HepG2 (cell line): Measurements from ENCODE around the gene KTN1. TPM values are rescaled to one million over a fixed set of nuclear protein-coding genes. Genes with fewer than 3 reads are reported as not detected.

ENCODE experiments used
- ATAC-seq: fragments of 200-7000 bp; cut with Tn5 transposase; 3 replicates; pipeline ENCODE4 v1.9.1; 2020; ENCODE audit warnings: mild to moderate bottlenecking, moderate library complexity
- BruUV-seq: library from RNA; stranded (reverse); fragments of 400-500 nt; replicated peaks from 2 replicates; lab custom pipeline; 2021; lab: Mats Ljungman, UMichigan
- CTCF ChIA-PET: fragments of 300-600 bp; formaldehyde crosslinking; extraction: SDS; loops from one replicate; lab custom pipeline; 2021; ENCODE audit warnings: low total read pairs, inconsistent platforms, low intra/inter-chr PET ratio; lab: Yijun Ruan, JAX
- POLR2A ChIA-PET: fragments of 350-600 bp; sonication (Branson Sonifier 250); formaldehyde crosslinking; loops from one replicate; lab custom pipeline; 2020; ENCODE audit warnings: antibody characterized with exemption, inconsistent platforms; lab: Yijun Ruan, JAX
- DNase-seq: peaks from one replicate; pipeline ENCODE4 v3.0.0-alpha.2; 2015; ENCODE audit warnings: low spot score
- FAIRE-seq: peaks from 3 replicates; lab custom pipeline; 2011; peaks lifted over from hg19 to GRCh38; lab: Jason Lieb, UNC
- H2AFZ ChIP-seq: one replicate; pipeline ENCODE4 v1.6.1; 2011; ENCODE audit warnings: low read length, inconsistent platforms
- H3K27ac ChIP-seq: fragments of 300-600 bp; 3 replicates; pipeline ENCODE4 v1.8.0; 2011; ENCODE audit warnings: mixed run types, mild to moderate bottlenecking, mixed read lengths, low read length, inconsistent platforms; ENCODE audit not compliant: insufficient read depth; ENCODE audit errors: extremely low read length
- H3K27me3 ChIP-seq, 2 experiments: fragments of 200-600 bp in 1 of 2; 2 replicates in 1 of 2; 3 replicates in 1 of 2; pipeline versions ENCODE4 v1.6.0 to v1.8.0; 2011; ENCODE audit warnings: low read length in 2 of 2, mild to moderate bottlenecking in 2 of 2, moderate library complexity in 2 of 2, inconsistent platforms in 1 of 2; ENCODE audit not compliant: insufficient read depth in 2 of 2, control insufficient read depth in 1 of 2
- H3K36me3 ChIP-seq, 2 experiments: fragments of 200-600 bp in 1 of 2; replicated peaks in 1 of 2; 2 replicates in 1 of 2; 3 replicates in 1 of 2; pipeline versions ENCODE4 v1.5.1 to v1.8.0; 2011; ENCODE audit warnings: low read length in 2 of 2, inconsistent platforms in 1 of 2; ENCODE audit not compliant: insufficient read depth in 2 of 2, control insufficient read depth in 1 of 2
- H3K4me1 ChIP-seq: 2 replicates; pipeline ENCODE4 v1.5.1; 2012; ENCODE audit warnings: low read length, inconsistent platforms; ENCODE audit not compliant: insufficient read depth
- H3K4me2 ChIP-seq: 2 replicates; pipeline ENCODE4 v1.6.0; 2011; ENCODE audit warnings: low read depth, low read length, inconsistent platforms
- H3K4me3 ChIP-seq, 3 experiments: fragments of 200-600 bp in 1 of 3; sonication (generic), shearing (Covaris generic) in 1 of 3; replicated peaks in 1 of 3; 2 replicates each; pipeline ENCODE4 v1.5.1; 2011 to 2016; ENCODE audit warnings: low read length in 3 of 3, inconsistent platforms in 2 of 3, low read depth in 2 of 3, mild to moderate bottlenecking in 2 of 3, control low read depth in 1 of 3, mixed read lengths in 1 of 3; ENCODE audit not compliant: insufficient read depth in 1 of 3
- H3K79me2 ChIP-seq: one replicate; pipeline ENCODE4 v1.6.1; 2011; ENCODE audit warnings: low read length, inconsistent platforms; ENCODE audit not compliant: insufficient read depth
- H3K9ac ChIP-seq: 2 replicates; pipeline ENCODE4 v1.6.0; 2011; ENCODE audit warnings: mild to moderate bottlenecking, low read depth, low read length, inconsistent platforms; ENCODE audit not compliant: insufficient read depth
- H3K9me3 ChIP-seq: 2 replicates; pipeline ENCODE4 v1.5.1; 2012; ENCODE audit warnings: mild to moderate bottlenecking, low read length
- H4K20me1 ChIP-seq: 2 replicates; pipeline ENCODE4 v1.6.0; 2011; ENCODE audit warnings: inconsistent platforms, mild to moderate bottlenecking, low read length, moderate library complexity; ENCODE audit not compliant: insufficient read depth
- ATF3 ChIP-seq: sonication (generic); formaldehyde crosslinking; IDR thresholded peaks from 2 replicates; pipeline ENCODE4 v1.4.0; 2020; ENCODE audit warnings: missing genetic modification reagents
- CHD2 ChIP-seq: IDR thresholded peaks from 2 replicates; pipeline ENCODE4 v1.6.1; 2011; ENCODE audit warnings: low read depth, low read length, improper control_type of control experiment
- ETV5 ChIP-seq: IDR thresholded peaks from 2 replicates; pipeline ENCODE4 v1.6.1; 2018; ENCODE audit warnings: missing biosample characterization, missing genetic modification reagents, inconsistent platforms, borderline replicate concordance
- KMT2A ChIP-seq: sonication (generic); formaldehyde crosslinking; IDR thresholded peaks from 2 replicates; pipeline ENCODE4 v1.4.0; 2020; ENCODE audit warnings: missing genetic modification reagents
- SNAPC5 ChIP-seq: sonication (generic); formaldehyde crosslinking; IDR thresholded peaks from 2 replicates; pipeline ENCODE4 v1.8.1; 2023; ENCODE audit warnings: mild to moderate bottlenecking, missing genetic modification reagents, borderline replicate concordance
- TCF12 ChIP-seq, 2 experiments: fragments of 450-650 bp in 1 of 2; sonication (generic) in 1 of 2; formaldehyde crosslinking in 1 of 2; IDR thresholded peaks; 2 replicates each; pipeline versions ENCODE4 v1.6.1 to v1.8.0; 2017 to 2022; ENCODE audit warnings: antibody characterized with exemption in 1 of 2, mild to moderate bottlenecking in 1 of 2, missing genetic modification reagents in 1 of 2, moderate library complexity in 1 of 2
- ZC3H13 ChIP-seq: sonication (generic); formaldehyde crosslinking; IDR thresholded peaks from 2 replicates; pipeline ENCODE4 v1.8.1; 2023; ENCODE audit warnings: mild to moderate bottlenecking, missing genetic modification reagents, moderate library complexity
- ZNF207 ChIP-seq: fragments of 450-650 bp; IDR thresholded peaks from 2 replicates; pipeline ENCODE4 v1.6.1; 2016; ENCODE audit warnings: antibody characterized with exemption, borderline replicate concordance
- ZNF431 ChIP-seq: sonication (generic); formaldehyde crosslinking; IDR thresholded peaks from 2 replicates; pipeline ENCODE4 v1.9.0; 2022; ENCODE audit warnings: missing genetic modification reagents, low read depth, mild to moderate bottlenecking, borderline replicate concordance
- ZSCAN21 ChIP-seq: sonication (generic); formaldehyde crosslinking; IDR thresholded peaks from 2 replicates; pipeline ENCODE4 v1.8.0; 2022; ENCODE audit warnings: mild to moderate bottlenecking, missing genetic modification reagents, moderate library complexity, borderline replicate concordance
- WGBS: methylation state at CpG from one replicate; pipeline ENCODE4 v1.1.6; 2017; ENCODE audit warnings: low lambda C conversion rate; 5-methylcytosine and 5-hydroxymethylcytosine counted together
- in situ Hi-C: cut with HindIII; loops from 2 replicates; pipeline ENCODE4 v1.10.0; 2017; ENCODE audit warnings: low pct_unique_long_range_greater_than_20kb; ENCODE audit not compliant: extremely low pct_ligation_motif_present
- intact Hi-C: fragments of 100-400 bp; cut with micrococcal nuclease; formaldehyde crosslinking; loops from one replicate; pipeline ENCODE4 v1.10.0; 2022; ENCODE audit not compliant: unreplicated experiment
- polyA plus RNA-seq, 8 experiments: library from polyadenylated mRNA; depleted of rRNA in 3 of 8; stranded (reverse) in 7 of 8; unstranded in 1 of 8; fragments of >200 nt; fragmentation: Illumina TruSeq in 4 of 8; extraction: Trizol in 4 of 8; gene quantifications; 2 replicates each; pipeline versions ENCODE4 v1.2.1 to v1.2.3, GENCODE V29; 2011 to 2016; ENCODE audit warnings: low read depth in 4 of 8, missing spikeins in 1 of 8, mixed read lengths in 1 of 8; ENCODE audit not compliant: insufficient read depth in 1 of 8
- total RNA-seq, 5 experiments: library from RNA; depleted of rRNA; stranded (reverse); fragments of >200 nt; fragmentation: Illumina TruSeq; extraction: Trizol; gene quantifications; 2 replicates each; pipeline ENCODE4 v1.2.3, GENCODE V29; 2016; ENCODE audit warnings: low read depth in 1 of 5
- TF ChIP-seq, protein P1 (sequence below): sonication (generic); formaldehyde crosslinking; conservative IDR thresholded peaks from 2 replicates; pipeline ENCODE4 v1.4.0; 2020; ENCODE audit warnings: mild to moderate bottlenecking, missing genetic modification reagents, moderate library complexity

Gene KTN1
- total and polyA plus RNA-seq, 2 of the 13 experiments (the other 11 are each of a cell fraction or from before 2014, with no cell fraction given) = 60.6 to 169 TPM

- TF ChIP-seq TCF12 (IDR thresholded peaks at IDR 0.05) (no peak), TCF12 (CRISPR knock-in tag; IDR thresholded peaks at IDR 0.05) (no peak), KMT2A (CRISPR knock-in tag) (no peak), ZNF207 (no peak), ZC3H13 (no peak), ETV5 (CRISPR knock-in tag) (no peak), ZSCAN21 (CRISPR knock-in tag) (no peak), CHD2 (no peak), SNAPC5 (CRISPR knock-in tag) (no peak)
- TF ChIP-seq, protein P1, sequence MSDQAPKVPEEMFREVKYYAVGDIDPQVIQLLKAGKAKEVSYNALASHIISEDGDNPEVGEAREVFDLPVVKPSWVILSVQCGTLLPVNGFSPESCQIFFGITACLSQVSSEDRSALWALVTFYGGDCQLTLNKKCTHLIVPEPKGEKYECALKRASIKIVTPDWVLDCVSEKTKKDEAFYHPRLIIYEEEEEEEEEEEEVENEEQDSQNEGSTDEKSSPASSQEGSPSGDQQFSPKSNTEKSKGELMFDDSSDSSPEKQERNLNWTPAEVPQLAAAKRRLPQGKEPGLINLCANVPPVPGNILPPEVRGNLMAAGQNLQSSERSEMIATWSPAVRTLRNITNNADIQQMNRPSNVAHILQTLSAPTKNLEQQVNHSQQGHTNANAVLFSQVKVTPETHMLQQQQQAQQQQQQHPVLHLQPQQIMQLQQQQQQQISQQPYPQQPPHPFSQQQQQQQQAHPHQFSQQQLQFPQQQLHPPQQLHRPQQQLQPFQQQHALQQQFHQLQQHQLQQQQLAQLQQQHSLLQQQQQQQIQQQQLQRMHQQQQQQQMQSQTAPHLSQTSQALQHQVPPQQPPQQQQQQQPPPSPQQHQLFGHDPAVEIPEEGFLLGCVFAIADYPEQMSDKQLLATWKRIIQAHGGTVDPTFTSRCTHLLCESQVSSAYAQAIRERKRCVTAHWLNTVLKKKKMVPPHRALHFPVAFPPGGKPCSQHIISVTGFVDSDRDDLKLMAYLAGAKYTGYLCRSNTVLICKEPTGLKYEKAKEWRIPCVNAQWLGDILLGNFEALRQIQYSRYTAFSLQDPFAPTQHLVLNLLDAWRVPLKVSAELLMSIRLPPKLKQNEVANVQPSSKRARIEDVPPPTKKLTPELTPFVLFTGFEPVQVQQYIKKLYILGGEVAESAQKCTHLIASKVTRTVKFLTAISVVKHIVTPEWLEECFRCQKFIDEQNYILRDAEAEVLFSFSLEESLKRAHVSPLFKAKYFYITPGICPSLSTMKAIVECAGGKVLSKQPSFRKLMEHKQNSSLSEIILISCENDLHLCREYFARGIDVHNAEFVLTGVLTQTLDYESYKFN (CRISPR knock-in tag) = no peak
- TF ChIP-seq, all 625 proteins: peak for 0
Observed at GRCh38 chr14:55720796-55721195, 140.8 kb downstream of the KTN1 start (continued).

GRCh38 chr14:55721353-55721752 is 141.3 kb downstream of the KTN1 start:
- BruUV-seq = no TSS peak
- no peak overlapping the region for H3K4me2 ChIP-seq
- no peak for DNase-seq
- H3K36me3 ChIP-seq = no peaks in the 10 kb centered on the region
- TF ChIP-seq ATF3 (CRISPR knock-in tag) (no peak), ZNF431 (CRISPR knock-in tag) (no peak)
- TF ChIP-seq, all 625 proteins: peak for 0
- intact Hi-C loops = no loop called here
- Histone ChIP-seq H3K9ac (no peak overlapping the region), H3K27ac (no peak overlapping the region), H4K20me1 (no peaks in the 10 kb centered on the region), H3K4me3 (no peak overlapping the region), H2AFZ (no peak overlapping the region), H3K9me3 (no peaks in the 10 kb centered on the region), H3K27me3 (peaks cover 1 to 6% of the 10 kb centered on the region in 2 experiments; a peak in 1 of 5 replicates), H3K4me1 (no peaks in the 10 kb centered on the region), H3K79me2 (no peaks in the 10 kb centered on the region)
- in situ Hi-C loops = loop anchor here (25.0 kb wide), 1 partner anchor 616 kb away; no protein-coding TSS in a partner anchor
- no CpG with 5 or more reads among the region's 1 CpG for WGBS
- no peak for ATAC-seq
- POLR2A ChIA-PET = no interaction called here
- CTCF ChIA-PET = no interaction called here
- no peak for FAIRE-seq
